HEK293 (cell line): ENCODE measurements around the gene SEC22A.

Source experiments
- AEBP2 ChIP-seq: fragments of 450-650 bp; formaldehyde crosslinking; IDR thresholded peaks from 2 replicates; pipeline ENCODE4 v1.5.1; 2016; ENCODE audit warnings: missing biosample characterization, missing genetic modification characterization, borderline replicate concordance
- RBAK ChIP-seq: fragments of 450-650 bp; formaldehyde crosslinking; IDR thresholded peaks from 2 replicates; pipeline ENCODE4 v1.5.1; 2016; ENCODE audit warnings: missing biosample characterization, missing genetic modification characterization
- ZFP3 ChIP-seq: fragments of 450-650 bp; formaldehyde crosslinking; IDR thresholded peaks from 2 replicates; pipeline ENCODE4 v1.5.1; 2016; ENCODE audit warnings: low read depth, missing biosample characterization, missing genetic modification characterization
- ZFP37 ChIP-seq: fragments of 450-650 bp; formaldehyde crosslinking; IDR thresholded peaks from 2 replicates; pipeline ENCODE4 v1.5.1; 2016; ENCODE audit warnings: missing biosample characterization, missing genetic modification characterization
- ZNF112 ChIP-seq: fragments of 450-650 bp; formaldehyde crosslinking; IDR thresholded peaks from 2 replicates; pipeline ENCODE4 v1.5.0; 2017; ENCODE audit warnings: missing biosample characterization, missing genetic modification characterization
- ZNF138 ChIP-seq: fragments of 450-650 bp; formaldehyde crosslinking; IDR thresholded peaks from 2 replicates; pipeline ENCODE4 v1.5.1; 2016; ENCODE audit warnings: missing biosample characterization, missing genetic modification characterization, borderline replicate concordance
- ZNF211 ChIP-seq: fragments of 450-650 bp; formaldehyde crosslinking; IDR thresholded peaks from 2 replicates; pipeline ENCODE4 v1.5.1; 2016; ENCODE audit warnings: low read depth, missing biosample characterization, missing genetic modification characterization
- ZNF324 ChIP-seq: fragments of 450-650 bp; formaldehyde crosslinking; IDR thresholded peaks from 2 replicates; pipeline ENCODE4 v1.5.1; 2016; ENCODE audit warnings: missing biosample characterization, missing genetic modification characterization
- ZNF394 ChIP-seq: fragments of 450-650 bp; formaldehyde crosslinking; IDR thresholded peaks from 2 replicates; pipeline ENCODE4 v1.5.1; 2016; ENCODE audit warnings: missing biosample characterization, missing genetic modification characterization, mild to moderate bottlenecking, moderate library complexity, borderline replicate concordance
- ZNF791 ChIP-seq: fragments of 450-650 bp; formaldehyde crosslinking; IDR thresholded peaks from 2 replicates; pipeline ENCODE4 v1.5.1; 2016; ENCODE audit warnings: missing biosample characterization, missing genetic modification characterization
- TF ChIP-seq, protein P1 (sequence below): fragments of 450-650 bp; formaldehyde crosslinking; IDR thresholded peaks from 2 replicates; pipeline ENCODE4 v1.5.1; 2016; ENCODE audit warnings: missing biosample characterization, missing genetic modification characterization

DNA sequence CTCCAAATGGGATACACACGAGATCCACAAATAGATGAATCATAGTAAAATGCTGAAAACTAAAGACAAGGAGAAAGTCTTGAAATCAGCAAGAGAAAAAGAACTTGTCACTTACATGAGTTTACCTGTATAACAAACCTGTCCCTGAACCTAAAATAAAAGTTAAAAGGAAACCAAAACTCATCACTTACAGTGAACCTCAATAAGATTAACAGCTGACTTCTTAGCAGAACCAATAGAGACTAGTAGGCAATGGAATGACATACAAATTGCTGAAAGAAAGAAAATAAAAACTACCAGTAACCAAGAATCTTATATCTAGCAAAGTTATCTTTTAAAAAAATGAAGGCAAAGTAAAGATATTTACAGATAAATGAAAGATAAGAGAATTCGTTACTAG is 27.4 kb downstream of the SEC22A start:
- TF ChIP-seq ZNF324 (no peak), ZNF791 (tag by site-specific recombination) (no peak), ZFP37 (tag by site-specific recombination) (no peak), ZFP3 (no peak), ZNF394 (tag by site-specific recombination) (no peak), ZNF112 (tag by site-specific recombination) (no peak), AEBP2 (no peak), RBAK (no peak), ZNF138 (no peak), ZNF211 (tag by site-specific recombination) (no peak)
- TF ChIP-seq, protein P1, sequence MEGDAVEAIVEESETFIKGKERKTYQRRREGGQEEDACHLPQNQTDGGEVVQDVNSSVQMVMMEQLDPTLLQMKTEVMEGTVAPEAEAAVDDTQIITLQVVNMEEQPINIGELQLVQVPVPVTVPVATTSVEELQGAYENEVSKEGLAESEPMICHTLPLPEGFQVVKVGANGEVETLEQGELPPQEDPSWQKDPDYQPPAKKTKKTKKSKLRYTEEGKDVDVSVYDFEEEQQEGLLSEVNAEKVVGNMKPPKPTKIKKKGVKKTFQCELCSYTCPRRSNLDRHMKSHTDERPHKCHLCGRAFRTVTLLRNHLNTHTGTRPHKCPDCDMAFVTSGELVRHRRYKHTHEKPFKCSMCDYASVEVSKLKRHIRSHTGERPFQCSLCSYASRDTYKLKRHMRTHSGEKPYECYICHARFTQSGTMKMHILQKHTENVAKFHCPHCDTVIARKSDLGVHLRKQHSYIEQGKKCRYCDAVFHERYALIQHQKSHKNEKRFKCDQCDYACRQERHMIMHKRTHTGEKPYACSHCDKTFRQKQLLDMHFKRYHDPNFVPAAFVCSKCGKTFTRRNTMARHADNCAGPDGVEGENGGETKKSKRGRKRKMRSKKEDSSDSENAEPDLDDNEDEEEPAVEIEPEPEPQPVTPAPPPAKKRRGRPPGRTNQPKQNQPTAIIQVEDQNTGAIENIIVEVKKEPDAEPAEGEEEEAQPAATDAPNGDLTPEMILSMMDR: no peak
